K562 (cell line): ENCODE measurements around the gene JUN. TPM values are rescaled to one million over a fixed set of nuclear protein-coding genes. Genes with fewer than 3 reads are reported as not detected.

Source experiments
- DEAF1 ChIP-seq: fragments of 450-650 bp; formaldehyde crosslinking; IDR thresholded peaks from 2 replicates; pipeline ENCODE4 v1.4.0; 2020; ENCODE audit warnings: mild to moderate bottlenecking, moderate library complexity
- ESRRA ChIP-seq: fragments of 450-650 bp; IDR thresholded peaks from 2 replicates; pipeline ENCODE4 v1.6.1; 2014; ENCODE audit warnings: low read depth, mild to moderate bottlenecking, moderate library complexity, borderline replicate concordance
- HDAC3 ChIP-seq: fragments of 450-650 bp; IDR thresholded peaks from 2 replicates; pipeline ENCODE4 v1.6.1; 2018; ENCODE audit warnings: borderline replicate concordance, mild to moderate bottlenecking, moderate library complexity; ENCODE audit not compliant: partially characterized antibody
- ILK ChIP-seq: fragments of 450-650 bp; IDR thresholded peaks from 2 replicates; pipeline ENCODE4 v1.6.1; 2016; ENCODE audit warnings: missing genetic modification characterization, low read depth, mild to moderate bottlenecking, missing compliant biosample characterization, moderate library complexity, borderline replicate concordance
- KAT2B ChIP-seq: IDR thresholded peaks from one replicate; pipeline ENCODE4 v1.6.1; 2012; ENCODE audit warnings: low read depth, mild to moderate bottlenecking, control low read depth, inconsistent platforms, low read length, moderate library complexity
- KLF13 ChIP-seq: fragments of 450-650 bp; IDR thresholded peaks from 2 replicates; pipeline ENCODE4 v1.6.1; 2016; ENCODE audit warnings: missing genetic modification characterization, low read depth, mild to moderate bottlenecking, missing compliant biosample characterization, moderate library complexity, borderline replicate concordance
- MTA2 ChIP-seq: fragments of 450-650 bp; IDR thresholded peaks from 2 replicates; pipeline ENCODE4 v1.6.1; 2016; ENCODE audit warnings: low read depth
- NR2C1 ChIP-seq, 2 experiments: fragments of 450-650 bp; IDR thresholded peaks; 2 replicates each; pipeline ENCODE4 v1.6.1; 2017; ENCODE audit warnings: mild to moderate bottlenecking in 2 of 2, antibody characterized with exemption in 1 of 2, inconsistent platforms in 1 of 2, missing compliant biosample characterization in 1 of 2, missing genetic modification characterization in 1 of 2
- POLR2A ChIP-seq: fragments of 450-650 bp; conservative IDR thresholded peaks from 2 replicates; pipeline ENCODE4 v1.6.1; 2016
- POLR3A ChIP-seq: IDR thresholded peaks from 2 replicates; pipeline ENCODE4 v1.6.1; 2011; ENCODE audit warnings: borderline replicate concordance, mild to moderate bottlenecking, moderate library complexity; ENCODE audit not compliant: insufficient read length, insufficient read depth; ENCODE audit errors: extremely low read depth
- RNF2 ChIP-seq: sonication (generic); IDR thresholded peaks from 2 replicates; pipeline ENCODE4 v1.6.1; 2016
- SMARCE1 ChIP-seq: fragments of 450-650 bp; IDR thresholded peaks from 2 replicates; pipeline ENCODE4 v1.7.1; 2016; ENCODE audit warnings: mild to moderate bottlenecking
- SNIP1 ChIP-seq: fragments of 450-650 bp; IDR thresholded peaks from 2 replicates; pipeline ENCODE4 v1.7.1; 2017; ENCODE audit warnings: low read depth, mild to moderate bottlenecking
- SUPT5H ChIP-seq: fragments of 450-650 bp; IDR thresholded peaks from 2 replicates; pipeline ENCODE4 v1.6.1; 2016
- ZNF175 ChIP-seq: fragments of 200-800 bp; sonication (Bioruptor generic); IDR thresholded peaks from 2 replicates; pipeline ENCODE4 v1.6.1; 2016; ENCODE audit warnings: low read depth, mild to moderate bottlenecking, missing genetic modification characterization, missing compliant biosample characterization
- ZNF444 ChIP-seq: fragments of 250-450 bp; sonication (Bioruptor Pico); IDR thresholded peaks from 2 replicates; pipeline ENCODE4 v1.4.0; 2020; ENCODE audit warnings: mild to moderate bottlenecking, moderate library complexity
- ZNF589 ChIP-seq: fragments of 200-800 bp; sonication (Bioruptor generic); IDR thresholded peaks from 2 replicates; pipeline ENCODE4 v1.6.1; 2016; ENCODE audit warnings: low read depth, missing genetic modification characterization, missing compliant biosample characterization
- polyA plus RNA-seq, 8 experiments: library from polyadenylated mRNA; depleted of rRNA in 4 of 8; stranded (reverse) in 5 of 8; unstranded in 3 of 8; fragments of >200 nt; fragmentation: Nextera tagmentation in 2 of 8; fragmentation: Illumina TruSeq in 1 of 8; extraction: Ambion mirVana in 2 of 8; extraction: Trizol in 1 of 8; gene quantifications; 2 replicates each; pipeline versions ENCODE4 v1.2.1 to v1.2.3, GENCODE V29; 2011 to 2014; ENCODE audit warnings: inconsistent platforms in 1 of 8, missing spikeins in 1 of 8
- total RNA-seq, 7 experiments: library from RNA; depleted of rRNA in 6 of 7; stranded (reverse); fragments of >200 nt in 6 of 7; fragmentation: Illumina TruSeq in 2 of 7; extraction: Trizol in 2 of 7; gene quantifications; 2 replicates each; pipeline versions ENCODE4 v1.2.1 to v1.2.3, GENCODE V29; 2011 to 2021; ENCODE audit warnings: low replicate concordance in 1 of 7
- TF ChIP-seq, protein P1 (sequence below), 2 experiments: fragments of 450-650 bp; conservative IDR thresholded peaks; 2 replicates each; pipeline ENCODE4 v1.6.1; 2017; ENCODE audit warnings: mild to moderate bottlenecking in 2 of 2, moderate library complexity in 2 of 2
- TF ChIP-seq, protein P2 (sequence below): fragments of 200-800 bp; sonication (Bioruptor generic); IDR thresholded peaks from 2 replicates; pipeline ENCODE4 v1.6.1; 2017; ENCODE audit warnings: missing genetic modification characterization, missing compliant biosample characterization
- TF ChIP-seq, protein P3 (sequence below): sonication (generic); formaldehyde crosslinking; IDR thresholded peaks from 2 replicates; pipeline ENCODE4 v1.8.1; 2023; ENCODE audit warnings: mild to moderate bottlenecking, missing genetic modification reagents, moderate library complexity
- TF ChIP-seq, protein P4 (sequence below), 2 experiments: fragments of 450-650 bp in 1 of 2; sonication (generic) in 1 of 2; formaldehyde crosslinking; conservative IDR thresholded peaks; 2 replicates each; pipeline versions ENCODE4 v1.4.0 to v1.8.1; 2020 to 2022; ENCODE audit warnings: mild to moderate bottlenecking in 1 of 2, missing genetic modification reagents in 1 of 2

The JUN gene
- total and polyA plus RNA-seq, 9 of the 15 experiments (the other 6 are each of a cell fraction or from before 2014, with no cell fraction given) = 0.32 to 23.4 (median 4.0) TPM

- 0 out of 2 replicates have a peak, but pooled peaks have one; percentile 55 for TF ChIP-seq ZNF589 (CRISPR knock-in tag)
- peak; percentile 64; the same call in 1 of the 2 replicates for TF ChIP-seq ESRRA
- TF ChIP-seq NR2C1 (IDR thresholded peaks at IDR 0.05) = no peak
- 0 out of 2 replicates have a peak, but pooled peaks have one; percentile 15 for TF ChIP-seq NR2C1 (tag; IDR thresholded peaks at IDR 0.05)
- no peak for TF ChIP-seq KAT2B
- no peak for TF ChIP-seq DEAF1 (CRISPR knock-in tag)
- no peak for TF ChIP-seq ZNF175
- TF ChIP-seq ILK (tag) = no peak
- no peak for TF ChIP-seq ZNF444 (CRISPR knock-in tag)
- TF ChIP-seq MTA2 = peak; percentile 58; the same call in 1 of the 2 replicates
- no peak for TF ChIP-seq SNIP1
- no peak for TF ChIP-seq POLR3A
- no peak for TF ChIP-seq KLF13 (tag)
- TF ChIP-seq, protein P1, sequence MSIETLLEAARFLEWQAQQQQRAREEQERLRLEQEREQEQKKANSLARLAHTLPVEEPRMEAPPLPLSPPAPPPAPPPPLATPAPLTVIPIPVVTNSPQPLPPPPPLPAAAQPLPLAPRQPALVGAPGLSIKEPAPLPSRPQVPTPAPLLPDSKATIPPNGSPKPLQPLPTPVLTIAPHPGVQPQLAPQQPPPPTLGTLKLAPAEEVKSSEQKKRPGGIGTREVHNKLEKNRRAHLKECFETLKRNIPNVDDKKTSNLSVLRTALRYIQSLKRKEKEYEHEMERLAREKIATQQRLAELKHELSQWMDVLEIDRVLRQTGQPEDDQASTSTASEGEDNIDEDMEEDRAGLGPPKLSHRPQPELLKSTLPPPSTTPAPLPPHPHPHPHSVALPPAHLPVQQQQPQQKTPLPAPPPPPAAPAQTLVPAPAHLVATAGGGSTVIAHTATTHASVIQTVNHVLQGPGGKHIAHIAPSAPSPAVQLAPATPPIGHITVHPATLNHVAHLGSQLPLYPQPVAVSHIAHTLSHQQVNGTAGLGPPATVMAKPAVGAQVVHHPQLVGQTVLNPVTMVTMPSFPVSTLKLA (conservative IDR thresholded peaks at IDR 0.05) = no peak
- peak; percentile 70; the same call in 1 of the 2 replicates for TF ChIP-seq SMARCE1
- TF ChIP-seq SUPT5H = no peak
- peak; percentile 25 for TF ChIP-seq HDAC3
- TF ChIP-seq, protein P2, sequence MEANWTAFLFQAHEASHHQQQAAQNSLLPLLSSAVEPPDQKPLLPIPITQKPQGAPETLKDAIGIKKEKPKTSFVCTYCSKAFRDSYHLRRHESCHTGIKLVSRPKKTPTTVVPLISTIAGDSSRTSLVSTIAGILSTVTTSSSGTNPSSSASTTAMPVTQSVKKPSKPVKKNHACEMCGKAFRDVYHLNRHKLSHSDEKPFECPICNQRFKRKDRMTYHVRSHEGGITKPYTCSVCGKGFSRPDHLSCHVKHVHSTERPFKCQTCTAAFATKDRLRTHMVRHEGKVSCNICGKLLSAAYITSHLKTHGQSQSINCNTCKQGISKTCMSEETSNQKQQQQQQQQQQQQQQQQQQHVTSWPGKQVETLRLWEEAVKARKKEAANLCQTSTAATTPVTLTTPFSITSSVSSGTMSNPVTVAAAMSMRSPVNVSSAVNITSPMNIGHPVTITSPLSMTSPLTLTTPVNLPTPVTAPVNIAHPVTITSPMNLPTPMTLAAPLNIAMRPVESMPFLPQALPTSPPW (CRISPR knock-in tag) = peak; percentile 19; the same call in 1 of the 2 replicates
- TF ChIP-seq RNF2 = no peak
- TF ChIP-seq, protein P3, sequence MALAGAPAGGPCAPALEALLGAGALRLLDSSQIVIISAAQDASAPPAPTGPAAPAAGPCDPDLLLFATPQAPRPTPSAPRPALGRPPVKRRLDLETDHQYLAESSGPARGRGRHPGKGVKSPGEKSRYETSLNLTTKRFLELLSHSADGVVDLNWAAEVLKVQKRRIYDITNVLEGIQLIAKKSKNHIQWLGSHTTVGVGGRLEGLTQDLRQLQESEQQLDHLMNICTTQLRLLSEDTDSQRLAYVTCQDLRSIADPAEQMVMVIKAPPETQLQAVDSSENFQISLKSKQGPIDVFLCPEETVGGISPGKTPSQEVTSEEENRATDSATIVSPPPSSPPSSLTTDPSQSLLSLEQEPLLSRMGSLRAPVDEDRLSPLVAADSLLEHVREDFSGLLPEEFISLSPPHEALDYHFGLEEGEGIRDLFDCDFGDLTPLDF (CRISPR knock-in tag) = no peak
- TF ChIP-seq, protein P4, sequence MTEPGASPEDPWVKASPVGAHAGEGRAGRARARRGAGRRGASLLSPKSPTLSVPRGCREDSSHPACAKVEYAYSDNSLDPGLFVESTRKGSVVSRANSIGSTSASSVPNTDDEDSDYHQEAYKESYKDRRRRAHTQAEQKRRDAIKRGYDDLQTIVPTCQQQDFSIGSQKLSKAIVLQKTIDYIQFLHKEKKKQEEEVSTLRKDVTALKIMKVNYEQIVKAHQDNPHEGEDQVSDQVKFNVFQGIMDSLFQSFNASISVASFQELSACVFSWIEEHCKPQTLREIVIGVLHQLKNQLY (CRISPR knock-in tag; conservative IDR thresholded peaks at IDR 0.05) = no peak
- TF ChIP-seq POLR2A = no peak
Observed at GRCh38 chr1:58754683-58755467, 29.0 kb downstream of the JUN start (continued).
